Measurements from ENCODE around the gene DEFB113. TPM values are rescaled to one million over a fixed set of nuclear protein-coding genes. Genes with fewer than 3 reads are reported as not detected.
"Not testable (repeated sequence)": the region's sequence is repeated elsewhere in the genome, so short reads cannot be mapped to it uniquely, and the experiment has no call there.

The DEFB113 gene
- total RNA-seq: not detected in 2 replicates

GRCh38 chr6:49969605-49970004 lies at the start of gene DEFB113:
Gene DEFB113, minus strand, starts transcription at chr6:49969625. Its CDS starts 0 bp downstream, at chr6:49969625.
- no peak for DNase-seq (ENCODE audit: extremely low read depth, low read depth, low spot score)

GRCh38 chr6:50007819-50008218 lies 38.4 kb upstream of the DEFB113 start:
- no peak for DNase-seq (ENCODE audit: extremely low read depth, low read depth, low spot score)

GRCh38 chr6:50003139-50003538 lies 33.7 kb upstream of the DEFB113 start:
- no peak for DNase-seq (ENCODE audit: extremely low read depth, low read depth, low spot score)

GRCh38 chr6:49995278-49995677 lies 25.9 kb upstream of the DEFB113 start:
- no peak for DNase-seq (ENCODE audit: extremely low read depth, low read depth, low spot score)

- DNase-seq (ENCODE audit: extremely low read depth, low read depth, low spot score): no peak
These were observed 19.5 kb upstream of the DEFB113 start for GRCh38 chr6:49988900-49989299.

DNA sequence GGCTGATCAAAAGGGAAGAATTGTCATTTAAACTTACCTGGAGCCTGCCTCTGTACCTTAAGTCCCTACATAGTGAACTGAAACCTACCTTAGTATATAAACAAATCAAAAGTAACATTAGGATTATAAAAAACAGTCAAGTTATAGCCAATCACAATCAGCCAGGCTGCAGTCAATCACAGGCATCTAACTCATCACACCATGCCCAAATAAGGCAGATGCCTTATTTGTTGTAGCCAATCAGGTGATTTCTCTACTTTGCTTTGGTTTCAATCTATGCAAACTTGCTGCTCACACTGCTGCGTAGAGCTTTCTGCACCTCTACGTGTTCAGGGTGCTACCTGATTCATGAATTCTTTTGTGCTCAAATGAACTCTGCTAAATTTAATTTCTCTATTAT lies 18.3 kb upstream of the DEFB113 start:
- no peak for DNase-seq (ENCODE audit: extremely low read depth, low read depth, low spot score)

DNA sequence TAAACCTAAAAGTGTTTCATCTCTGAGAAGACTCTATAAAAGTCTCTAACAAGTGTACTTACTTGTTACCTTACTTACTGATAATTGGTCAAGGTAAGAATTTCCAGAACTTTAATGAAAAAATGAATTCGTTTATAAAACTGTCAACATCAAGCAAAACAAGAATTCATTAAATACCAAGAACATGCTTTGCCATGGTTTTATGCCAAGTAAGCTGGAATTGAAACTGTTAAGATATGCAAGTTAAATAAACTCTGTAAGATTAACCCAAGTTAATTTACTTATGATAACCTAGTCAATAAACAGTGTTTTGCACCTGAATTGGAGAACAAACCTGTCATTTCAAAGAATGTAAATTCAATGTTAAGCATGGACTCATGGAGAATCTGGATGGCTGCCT lies 17.1 kb upstream of the DEFB113 start:
- no peak for DNase-seq (ENCODE audit: extremely low read depth, low read depth, low spot score)

DNA sequence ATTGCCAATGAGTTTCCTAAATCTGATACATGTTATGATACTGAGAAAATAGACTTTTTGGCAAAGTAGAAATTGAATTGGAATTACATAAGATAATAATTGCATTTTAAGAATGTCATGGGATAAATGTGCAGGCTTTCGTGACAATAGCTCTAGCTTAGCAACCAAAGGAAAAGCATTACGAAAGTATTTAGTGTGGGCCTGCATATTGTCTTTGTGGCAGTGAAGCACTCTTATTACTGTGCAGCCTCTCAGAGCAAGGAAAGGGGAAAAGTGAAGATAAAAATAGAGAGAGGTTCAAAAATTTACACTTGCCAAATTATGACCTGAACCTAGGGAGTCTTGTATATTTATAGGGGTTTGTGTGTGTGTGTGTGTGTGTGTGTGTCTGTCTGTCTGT lies 12.6 kb upstream of the DEFB113 start:
- DNase-seq (ENCODE audit: extremely low read depth, low read depth, low spot score): no peak

DNA sequence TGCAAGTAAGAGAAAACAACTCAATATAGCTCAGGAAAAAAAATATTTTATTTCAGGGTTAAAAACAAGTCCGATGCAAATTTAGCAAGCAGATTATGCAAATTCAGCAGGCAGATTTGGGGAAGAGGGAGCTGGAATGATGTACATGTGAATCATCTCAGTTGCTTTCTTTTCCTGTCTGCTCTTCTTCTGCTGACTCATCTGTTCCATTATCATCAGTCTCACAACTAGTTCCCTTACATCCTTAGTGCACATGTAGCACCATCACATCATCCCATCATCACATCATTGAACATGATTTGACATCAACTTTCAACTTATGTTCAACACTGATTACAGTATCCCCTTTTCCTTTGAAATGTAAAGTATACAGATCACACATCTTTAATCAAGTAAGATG lies 11.5 kb upstream of the DEFB113 start:
- DNase-seq (ENCODE audit: extremely low read depth, low read depth, low spot score): no peak

DNA sequence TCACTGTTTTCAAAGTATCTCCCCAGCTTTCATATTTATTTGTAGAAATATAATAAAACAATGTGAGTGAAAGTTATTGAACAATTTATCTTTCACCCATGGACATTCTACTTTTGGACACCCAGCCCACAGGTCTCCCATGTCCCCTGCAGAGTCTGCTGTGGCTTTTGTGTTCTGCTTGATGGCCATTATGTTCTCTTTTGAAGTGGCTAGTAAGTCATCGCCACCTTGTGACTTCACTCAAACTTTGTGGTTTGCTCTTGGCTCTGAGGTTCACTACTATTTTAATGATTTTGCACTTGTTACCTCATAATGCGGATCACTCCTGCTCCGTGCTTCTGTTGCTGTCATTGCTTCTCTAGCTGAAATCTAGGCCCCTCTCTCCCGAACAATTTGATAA lies 10.2 kb upstream of the DEFB113 start:
- no peak for DNase-seq (ENCODE audit: extremely low read depth, low read depth, low spot score)

DNA sequence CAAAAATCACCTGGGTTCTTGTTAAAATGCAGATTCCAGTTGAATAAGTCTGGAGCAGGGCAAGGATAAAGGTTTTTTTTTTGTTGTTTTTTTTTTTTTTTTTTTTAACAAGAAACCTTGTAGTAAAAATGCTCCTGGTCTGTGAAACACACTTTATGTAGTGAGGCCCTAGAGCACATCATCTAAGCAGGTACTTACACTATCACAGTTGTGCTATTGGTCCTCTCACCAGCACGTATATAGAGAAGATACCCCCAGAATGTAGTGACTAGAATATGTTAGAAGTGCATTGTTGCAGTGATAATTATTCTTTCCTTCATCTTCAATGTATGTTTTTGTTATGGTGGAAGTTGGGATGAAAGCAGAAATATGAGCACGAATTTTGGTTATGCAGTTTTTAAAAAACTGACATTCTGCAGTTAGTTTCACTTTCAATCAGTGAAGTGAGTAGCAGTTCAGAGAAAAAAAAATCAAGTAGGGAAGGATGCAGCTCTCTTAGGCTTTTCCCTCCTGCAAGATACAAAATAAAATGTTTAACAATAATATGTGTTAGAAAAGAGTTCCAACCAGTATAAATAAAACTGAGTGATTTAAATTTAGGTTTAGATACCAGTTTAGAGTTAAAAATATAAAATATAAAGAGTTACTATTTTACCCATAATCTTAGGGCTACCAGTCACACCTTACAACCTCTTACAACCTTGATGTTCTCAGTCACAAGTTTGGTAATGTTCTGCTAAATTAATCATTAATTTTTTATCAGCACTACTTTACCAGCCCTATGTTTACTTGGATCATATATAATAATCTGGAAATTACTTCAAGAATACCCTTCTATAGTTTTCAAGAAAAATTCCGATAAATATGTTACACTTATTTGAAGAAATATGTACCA lies 9.2 kb upstream of the DEFB113 start:
- no peak for DNase-seq (ENCODE audit: extremely low read depth, low read depth, low spot score)

DNA sequence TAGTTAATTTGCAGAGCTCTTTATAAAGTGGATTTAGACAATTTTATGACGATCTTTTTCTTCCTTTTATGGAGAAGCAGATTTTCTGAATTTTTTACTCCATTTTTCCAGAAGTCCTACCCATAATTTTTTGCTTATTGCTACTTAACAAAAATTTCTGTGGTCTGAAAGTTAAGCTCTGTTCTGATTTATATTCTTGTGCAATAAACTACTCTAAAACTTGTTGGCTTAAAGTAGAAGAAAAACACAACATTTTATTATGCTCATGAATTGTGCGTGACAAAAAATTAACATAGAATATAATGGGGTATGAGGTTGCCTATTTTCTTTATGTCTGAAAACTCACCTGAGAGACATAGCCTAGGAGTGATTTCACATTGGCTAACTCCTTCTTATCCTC lies 2.6 kb downstream of the DEFB113 start:
- DNase-seq (ENCODE audit: extremely low read depth, low read depth, low spot score): no peak

DNA sequence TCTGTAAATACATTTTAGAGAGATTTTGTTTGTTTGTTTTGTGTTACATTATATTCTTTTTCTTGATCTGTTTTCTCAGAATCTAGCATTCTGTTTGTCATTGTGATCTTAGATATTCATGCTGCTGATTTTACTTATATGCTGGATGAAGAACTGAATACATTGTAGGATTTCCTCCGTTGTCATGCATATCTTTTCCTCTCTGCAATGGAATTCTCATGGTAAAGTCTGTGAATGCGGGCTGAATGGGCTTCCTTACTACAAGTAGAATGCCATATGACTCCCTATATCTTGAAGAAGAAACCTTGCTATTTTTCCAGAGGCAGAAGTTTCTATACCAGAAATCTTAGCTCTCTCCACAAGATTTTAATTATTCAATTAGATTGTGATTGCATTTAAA lies 3.1 kb downstream of the DEFB113 start:
- DNase-seq (ENCODE audit: extremely low read depth, low read depth, low spot score): no peak

DNA sequence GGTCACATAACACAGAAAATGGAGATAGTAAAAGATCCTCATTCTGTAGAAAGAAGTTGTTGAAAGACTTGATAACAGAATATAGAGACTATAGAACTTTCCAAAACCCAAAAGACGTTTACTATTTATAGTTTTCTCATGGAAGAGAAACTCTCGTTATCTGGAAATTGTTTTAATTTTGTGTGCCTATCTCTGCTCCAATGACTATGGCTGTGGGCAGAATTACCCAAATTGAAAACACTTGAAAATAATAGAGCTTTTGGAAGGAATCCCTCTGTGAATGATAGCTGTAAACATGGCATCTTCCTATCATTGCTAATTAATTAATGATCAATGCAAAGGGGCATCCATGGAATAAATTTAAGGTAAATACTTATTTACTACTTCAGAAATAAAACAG lies 5.4 kb downstream of the DEFB113 start, which contains the start of gene DEFB114:
TSS of gene DEFB114 (minus strand) at position 101 of the 400 bp plus-strand sequence. CDS start at position 42, 59 bp downstream.
- no peak for DNase-seq (ENCODE audit: extremely low read depth, low read depth, low spot score)

GRCh38 chr6:49958180-49958579 lies 11.2 kb downstream of the DEFB113 start:
- DNase-seq (ENCODE audit: extremely low read depth, low read depth, low spot score): no peak

GRCh38 chr6:49955847-49956246 lies 13.6 kb downstream of the DEFB113 start:
- no peak for DNase-seq (ENCODE audit: extremely low read depth, low read depth, low spot score)

GRCh38 chr6:49951926-49952325 lies 17.5 kb downstream of the DEFB113 start:
- DNase-seq (ENCODE audit: extremely low read depth, low read depth, low spot score): no peak

GRCh38 chr6:49950415-49950751 lies 19.0 kb downstream of the DEFB113 start:
- DNase-seq (ENCODE audit: extremely low read depth, low read depth, low spot score): no peak

DNA sequence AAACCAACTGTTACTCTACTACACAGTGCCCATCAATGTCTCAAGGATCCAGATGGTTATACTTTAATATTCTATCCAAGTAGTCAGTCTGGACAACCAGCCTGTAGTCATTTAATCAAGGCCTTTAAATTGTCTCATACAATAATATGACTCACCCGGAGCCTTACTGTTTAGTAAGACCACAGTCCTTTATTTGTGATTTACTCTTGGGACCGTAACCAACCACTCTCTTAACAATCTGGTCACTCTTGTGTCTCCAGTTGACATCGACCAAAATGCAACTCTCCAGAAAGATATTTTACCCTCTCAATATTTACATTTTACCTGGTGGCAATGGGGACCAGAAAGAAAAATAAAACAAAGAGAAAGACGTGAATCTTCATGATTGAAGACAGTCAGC lies 20.4 kb downstream of the DEFB113 start:
- DNase-seq (ENCODE audit: extremely low read depth, low read depth, low spot score): no peak

DNA sequence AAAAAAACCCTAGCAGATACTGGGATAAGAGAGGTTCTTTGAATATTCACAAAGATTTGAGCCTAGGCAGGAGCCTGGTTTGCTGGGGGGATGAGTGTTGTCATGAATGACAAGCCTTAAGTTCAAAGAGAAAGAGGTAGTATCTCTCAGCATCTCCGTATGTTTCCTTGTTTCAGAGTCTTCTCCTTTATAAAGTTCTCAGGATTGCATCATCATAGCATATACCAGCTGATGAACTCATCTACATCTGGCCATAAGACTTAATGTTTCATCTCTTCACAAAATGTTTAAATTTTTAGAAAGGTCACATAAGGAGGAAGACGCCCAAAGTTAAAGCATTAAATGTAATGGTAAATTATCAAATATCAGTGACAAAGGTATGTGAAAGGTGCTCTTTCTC lies 22.6 kb downstream of the DEFB113 start:
- DNase-seq (ENCODE audit: extremely low read depth, low read depth, low spot score): no peak

- DNase-seq (ENCODE audit: extremely low read depth, low read depth, low spot score): not testable (repeated sequence)
These were observed 25.4 kb downstream of the DEFB113 start for GRCh38 chr6:49944068-49944467.

GRCh38 chr6:49939993-49940498 lies 29.4 kb downstream of the DEFB113 start:
- DNase-seq (ENCODE audit: extremely low read depth, low read depth, low spot score): no peak
